HepG2 (cell line): Measurements from ENCODE around the gene RAPGEFL1. TPM values are rescaled to one million over a fixed set of nuclear protein-coding genes. Genes with fewer than 3 reads are reported as not detected.

Experiments used
- ADNP ChIP-seq: sonication (generic); formaldehyde crosslinking; IDR thresholded peaks from 2 replicates; pipeline ENCODE4 v1.4.0; 2020; ENCODE audit warnings: missing genetic modification reagents
- ATF6 ChIP-seq: sonication (generic); formaldehyde crosslinking; conservative IDR thresholded peaks from 2 replicates; pipeline ENCODE4 v1.4.0; 2020; ENCODE audit warnings: missing genetic modification reagents
- CHD2 ChIP-seq: IDR thresholded peaks from 2 replicates; pipeline ENCODE4 v1.6.1; 2011; ENCODE audit warnings: low read depth, low read length, improper control_type of control experiment
- FOXK1 ChIP-seq: sonication (generic); formaldehyde crosslinking; IDR thresholded peaks from 2 replicates; pipeline ENCODE4 v1.4.0; 2020; ENCODE audit warnings: low read depth, missing genetic modification reagents, borderline replicate concordance
- JARID2 ChIP-seq: sonication (generic); formaldehyde crosslinking; IDR thresholded peaks from 2 replicates; pipeline ENCODE4 v1.8.1; 2023; ENCODE audit warnings: missing genetic modification reagents, inconsistent platforms; ENCODE audit not compliant: insufficient replicate concordance
- LBX2 ChIP-seq: sonication (generic); formaldehyde crosslinking; IDR thresholded peaks from 2 replicates; pipeline ENCODE4 v1.5.0; 2020; ENCODE audit warnings: missing genetic modification reagents, mild to moderate bottlenecking, borderline replicate concordance
- MED13 ChIP-seq: sonication (generic); formaldehyde crosslinking; IDR thresholded peaks from 2 replicates; pipeline ENCODE4 v1.5.0; 2020; ENCODE audit warnings: missing genetic modification reagents
- MTA1 ChIP-seq: sonication (generic); formaldehyde crosslinking; IDR thresholded peaks from 2 replicates; pipeline ENCODE4 v1.4.0; 2020; ENCODE audit warnings: missing genetic modification reagents, mild to moderate bottlenecking, borderline replicate concordance
- MTF2 ChIP-seq: sonication (generic); formaldehyde crosslinking; IDR thresholded peaks from 2 replicates; pipeline ENCODE4 v1.5.0; 2020; ENCODE audit warnings: missing genetic modification reagents, borderline replicate concordance
- PREB ChIP-seq: sonication (generic); formaldehyde crosslinking; IDR thresholded peaks from 2 replicates; pipeline ENCODE4 v1.4.0; 2020; ENCODE audit warnings: missing genetic modification reagents
- RARG ChIP-seq: sonication (generic); formaldehyde crosslinking; IDR thresholded peaks from 2 replicates; pipeline ENCODE4 v1.4.0; 2020; ENCODE audit warnings: low read depth, mild to moderate bottlenecking, missing genetic modification reagents
- RXRA ChIP-seq: sonication (generic); formaldehyde crosslinking; IDR thresholded peaks from 2 replicates; pipeline ENCODE4 v1.5.1; 2020; ENCODE audit warnings: missing genetic modification reagents
- SNAPC2 ChIP-seq: sonication (generic); formaldehyde crosslinking; IDR thresholded peaks from 2 replicates; pipeline ENCODE4 v1.8.1; 2022; ENCODE audit warnings: mild to moderate bottlenecking, missing genetic modification reagents
- ZBTB46 ChIP-seq: sonication (generic); formaldehyde crosslinking; IDR thresholded peaks from 2 replicates; pipeline ENCODE4 v1.4.0; 2020; ENCODE audit warnings: mild to moderate bottlenecking, missing genetic modification reagents, borderline replicate concordance
- ZNF225 ChIP-seq: sonication (generic); formaldehyde crosslinking; IDR thresholded peaks from 2 replicates; pipeline ENCODE4 v1.4.0; 2020; ENCODE audit warnings: mild to moderate bottlenecking, missing genetic modification reagents
- ZNF563 ChIP-seq: sonication (generic); formaldehyde crosslinking; IDR thresholded peaks from 2 replicates; pipeline ENCODE4 v1.8.0; 2022; ENCODE audit warnings: mild to moderate bottlenecking, moderate library complexity, missing genetic modification reagents
- ZSCAN30 ChIP-seq: sonication (generic); formaldehyde crosslinking; IDR thresholded peaks from 2 replicates; pipeline ENCODE4 v1.5.0; 2020; ENCODE audit warnings: mild to moderate bottlenecking, missing genetic modification reagents
- polyA plus RNA-seq, 8 experiments: library from polyadenylated mRNA; depleted of rRNA in 3 of 8; stranded (reverse) in 7 of 8; unstranded in 1 of 8; fragments of >200 nt; fragmentation: Illumina TruSeq in 4 of 8; extraction: Trizol in 4 of 8; gene quantifications; 2 replicates each; pipeline versions ENCODE4 v1.2.1 to v1.2.3, GENCODE V29; 2011 to 2016; ENCODE audit warnings: low read depth in 4 of 8, missing spikeins in 1 of 8, mixed read lengths in 1 of 8; ENCODE audit not compliant: insufficient read depth in 1 of 8
- total RNA-seq, 5 experiments: library from RNA; depleted of rRNA; stranded (reverse); fragments of >200 nt; fragmentation: Illumina TruSeq; extraction: Trizol; gene quantifications; 2 replicates each; pipeline ENCODE4 v1.2.3, GENCODE V29; 2016; ENCODE audit warnings: low read depth in 1 of 5
- TF ChIP-seq, protein P1 (sequence below): IDR thresholded peaks from 2 replicates; pipeline ENCODE4 v1.6.1; 2016; ENCODE audit warnings: missing genetic modification reagents, missing compliant biosample characterization

Gene RAPGEFL1
- total and polyA plus RNA-seq, 2 of the 13 experiments (the other 11 are each of a cell fraction or from before 2014, with no cell fraction given), result 4.5 to 7.8 TPM

- TF ChIP-seq LBX2 (CRISPR knock-in tag) (no peak), ZBTB46 (CRISPR knock-in tag) (peak; percentile 84; the same call in 1 of the 2 replicates), RXRA (no peak; the same call in 1 of the 2 replicates), PREB (CRISPR knock-in tag) (no peak), ATF6 (CRISPR knock-in tag) (no peak; the same call in 1 of the 2 replicates), ZSCAN30 (CRISPR knock-in tag) (no peak), ZNF225 (CRISPR knock-in tag) (0 out of 2 replicates have a peak, but pooled peaks have one; percentile 34), MTF2 (CRISPR knock-in tag) (peak; percentile 71; the same call in 1 of the 2 replicates), CHD2 (no peak), FOXK1 (no peak), ADNP (no peak), JARID2 (no peak), ZNF563 (peak; percentile 70; the same call in 1 of the 2 replicates), MED13 (CRISPR knock-in tag) (0 out of 2 replicates have a peak, but pooled peaks have one; percentile 30), SNAPC2 (CRISPR knock-in tag) (no peak), RARG (CRISPR knock-in tag) (0 out of 2 replicates have a peak, but pooled peaks have one; percentile 83), MTA1 (CRISPR knock-in tag) (0 out of 2 replicates have a peak, but pooled peaks have one; percentile 52)
- TF ChIP-seq, protein P1, sequence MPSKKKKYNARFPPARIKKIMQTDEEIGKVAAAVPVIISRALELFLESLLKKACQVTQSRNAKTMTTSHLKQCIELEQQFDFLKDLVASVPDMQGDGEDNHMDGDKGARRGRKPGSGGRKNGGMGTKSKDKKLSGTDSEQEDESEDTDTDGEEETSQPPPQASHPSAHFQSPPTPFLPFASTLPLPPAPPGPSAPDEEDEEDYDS (CRISPR knock-in tag), result peak; percentile 85
These were observed 41.7 kb downstream of the RAPGEFL1 start, which contains the start of gene WIPF2 (continued) for GRCh38 chr17:40218740-40219593.
